Adrenal gland (tissue), 12 donors: ENCODE data around the gene DSTN. TPM values are rescaled to one million over a fixed set of nuclear protein-coding genes. Genes with fewer than 3 reads are reported as not detected.

Experiments
- DNase-seq, 7 donors: peaks; one replicate each; pipeline ENCODE4 v3.0.0-alpha.2; 2019 to 2020
- H3K27ac ChIP-seq, 5 donors: fragments of 200-600 bp; sonication (generic) in 4 of 5; 1 replicate in 3 of 5; 2 replicates in 2 of 5; pipeline versions ENCODE4 v1.5.1 to v1.8.0; 2016 to 2020; ENCODE audit warnings: mild to moderate bottlenecking in 1 of 5
- H3K27me3 ChIP-seq: fragments of 200-600 bp; 2 replicates; pipeline ENCODE4 v1.8.0; 2021
- H3K36me3 ChIP-seq, 2 donors: fragments of 200-600 bp; replicated peaks in 1 of 2; 1 replicate in 1 of 2; 2 replicates in 1 of 2; pipeline versions ENCODE4 v1.5.1 to v1.8.0; 2018 to 2022
- H3K4me1 ChIP-seq, 2 donors: fragments of 200-600 bp; replicated peaks in 1 of 2; 1 replicate in 1 of 2; 2 replicates in 1 of 2; pipeline versions ENCODE4 v1.5.1 to v1.8.0; 2018 to 2021
- H3K4me3 ChIP-seq, 4 donors: fragments of 200-600 bp; sonication (generic) in 3 of 4; one replicate each; pipeline ENCODE4 v1.5.1; 2016 to 2018
- H3K9me3 ChIP-seq, 3 donors: fragments of 200-600 bp; sonication (generic) in 1 of 3; replicated peaks in 1 of 3; 1 replicate in 2 of 3; 2 replicates in 1 of 3; pipeline versions ENCODE4 v1.5.1 to v1.8.0; 2016 to 2021
- CTCF ChIP-seq, 6 experiments: fragments of 450-650 bp in 4 of 6; fragments of 200-600 bp in 2 of 6; sonication (generic) in 1 of 6; IDR thresholded peaks; 1 replicate in 5 of 6; 2 replicates in 1 of 6; pipeline versions ENCODE4 v1.5.1 to v1.8.0; 2016 to 2021; ENCODE audit warnings: antibody characterized with exemption in 6 of 6, mild to moderate bottlenecking in 2 of 6, moderate library complexity in 1 of 6
- POLR2A ChIP-seq, 2 donors: fragments of 450-650 bp; IDR thresholded peaks; one replicate each; pipeline ENCODE4 v1.6.1; 2017; ENCODE audit warnings: antibody characterized with exemption in 2 of 2, mild to moderate bottlenecking in 2 of 2, moderate library complexity in 1 of 2
- WGBS, 4 donors: extraction: QIAGEN DNeasy Blood & Tissue Kit in 2 of 4; methylation state at CpG; one replicate each; pipeline versions ENCODE4 v1.1.5 to v1.1.7; 2013 to 2017; 5-methylcytosine and 5-hydroxymethylcytosine counted together
- intact Hi-C, 2 donors: fragments of 100-400 bp; cut with DNase I; formaldehyde crosslinking; loops; one replicate each; pipeline versions ENCODE4 v1.14.1 to v1.15.0; 2022 to 2023
- polyA plus RNA-seq, 3 donors: library from polyadenylated mRNA; stranded (reverse); fragments of 200-250 nt in 2 of 3; fragments of 350-450 nt in 1 of 3; fragmentation: Illumina TruSeq in 1 of 3; extraction: RNeasy Lipid Tissue Mini Kit (QIAGEN cat#74804) in 1 of 3; gene quantifications; one replicate each; pipeline ENCODE4 v1.2.3, GENCODE V29; 2013 to 2014
- total RNA-seq, 9 donors: library from RNA; depleted of rRNA in 4 of 9; stranded (reverse); fragments of >200 nt in 4 of 9; fragments of 120-200 nt in 1 of 9; fragmentation: NEBNext Ultra II Directional in 1 of 9; extraction: Animal tissue kit (Norgen Biotek cat#: 25700) in 1 of 9; gene quantifications; one replicate each; pipeline versions ENCODE4 v1.1.0 to v1.2.4, GENCODE V29; 2013 to 2023
- donor health status: healthy with polysubstance abuse.
- donor health status: Bipolar disorder and iron deficiency.
- donor health status: DM: yes; HTN: yes; CAD: no.
- donor health status: DM: no; HTN: no; CAD: no.
- donor health status: DM: no; HTN: no; CAD: no.
- donor health status: DM: yes; HTN: yes; CAD: no.

The DSTN gene
- total and polyA plus RNA-seq, 12 donors = 184 to 552 (median 273) TPM

- 50 to 75% (median 67%) methylated on average over 1 of the region's 1 CpG for WGBS, 4 donors
- H3K4me3 ChIP-seq = no peak overlapping the region
- TF ChIP-seq CTCF (IDR thresholded peaks at IDR 0.05) (no peak), POLR2A (IDR thresholded peaks at IDR 0.05) (no peak)
- H3K27ac ChIP-seq = no peak overlapping the region
- no peaks in the 10 kb centered on the region for H3K9me3 ChIP-seq
- intact Hi-C loops = loop anchor here in 1 of 2 donors (10.0 kb wide), 1 partner anchor 371 kb away; no protein-coding TSS in a partner anchor
- peaks cover 0 to 10% of the 10 kb centered on the region in 2 donors for H3K4me1 ChIP-seq
- no peaks in the 10 kb centered on the region for H3K27me3 ChIP-seq
- no peaks in the 10 kb centered on the region for H3K36me3 ChIP-seq
- DNase-seq = peak in 1 of 7 donors; percentile 23
Observed at GRCh38 chr20:17533396-17533795, 36.5 kb upstream of the DSTN start.

GRCh38 chr20:17534077-17534476 lies 35.8 kb upstream of the DSTN start:
- WGBS, 4 donors = 91 to 95% (median 93%) methylated on average over 3 of the region's 3 CpGs
- TF ChIP-seq POLR2A (IDR thresholded peaks at IDR 0.05) (no peak), CTCF (IDR thresholded peaks at IDR 0.05) (no peak)
- Histone ChIP-seq H3K4me1 (peaks cover 0 to 16% of the 10 kb centered on the region in 2 donors), H3K36me3 (no peaks in the 10 kb centered on the region), H3K9me3 (no peaks in the 10 kb centered on the region), H3K27ac (no peak overlapping the region), H3K4me3 (no peak overlapping the region), H3K27me3 (no peaks in the 10 kb centered on the region)
- DNase-seq = no peak
- intact Hi-C loops = loop anchor here in 1 of 2 donors (10.0 kb wide), 1 partner anchor 371 kb away; no protein-coding TSS in a partner anchor

GRCh38 chr20:17536944-17537444 lies 32.9 kb upstream of the DSTN start:
- intact Hi-C loops = loop anchor here in 1 of 2 donors (5.0 to 10.0 kb wide), 2 partner anchors 85 to 368 kb away; no protein-coding TSS in a partner anchor
- TF ChIP-seq POLR2A (IDR thresholded peaks at IDR 0.05) = no peak
- TF ChIP-seq CTCF (IDR thresholded peaks at IDR 0.05) = peak; percentile 89 to 99 (median 97)
- WGBS, 4 donors = 26 to 32% (median 30%) methylated on average over 6 of the region's 6 CpGs
- no peaks in the 10 kb centered on the region for H3K27me3 ChIP-seq
- H3K36me3 ChIP-seq = no peaks in the 10 kb centered on the region
- no peaks in the 10 kb centered on the region for H3K9me3 ChIP-seq
- peak; percentile 69 to 90 (median 76) for DNase-seq
- H3K4me1 ChIP-seq = peaks cover 0 to 10% of the 10 kb centered on the region in 2 donors
- no peak overlapping the region for H3K4me3 ChIP-seq
- H3K27ac ChIP-seq = no peak overlapping the region

GRCh38 chr20:17537959-17538358 lies 31.9 kb upstream of the DSTN start:
- no peaks in the 10 kb centered on the region for H3K27me3 ChIP-seq
- no peaks in the 10 kb centered on the region for H3K36me3 ChIP-seq
- no peak overlapping the region for H3K27ac ChIP-seq
- intact Hi-C loops = loop anchor here (2.0 to 10.0 kb wide), 3 partner anchors 79 to 367 kb away; no protein-coding TSS in a partner anchor
- no peaks in the 10 kb centered on the region for H3K9me3 ChIP-seq
- TF ChIP-seq CTCF (IDR thresholded peaks at IDR 0.05) (no peak), POLR2A (IDR thresholded peaks at IDR 0.05) (no peak)
- DNase-seq = no peak
- peaks cover 0 to 19% of the 10 kb centered on the region in 2 donors for H3K4me1 ChIP-seq
- 68 to 87% (median 77%) methylated on average over 3 of the region's 3 CpGs for WGBS, 4 donors
- H3K4me3 ChIP-seq = no peak overlapping the region
